SH-SY5Y (cell line): Measurements from ENCODE around the gene ZNF581.

ENCODE experiments used
- GATA2 ChIP-seq: IDR thresholded peaks from 2 replicates; pipeline ENCODE4 v1.6.1; 2011; ENCODE audit warnings: mild to moderate bottlenecking, low read depth, low read length
- GATA3 ChIP-seq: IDR thresholded peaks from 2 replicates; pipeline ENCODE4 v1.6.1; 2011; ENCODE audit warnings: low read depth, mild to moderate bottlenecking, low read length, moderate library complexity

DNA sequence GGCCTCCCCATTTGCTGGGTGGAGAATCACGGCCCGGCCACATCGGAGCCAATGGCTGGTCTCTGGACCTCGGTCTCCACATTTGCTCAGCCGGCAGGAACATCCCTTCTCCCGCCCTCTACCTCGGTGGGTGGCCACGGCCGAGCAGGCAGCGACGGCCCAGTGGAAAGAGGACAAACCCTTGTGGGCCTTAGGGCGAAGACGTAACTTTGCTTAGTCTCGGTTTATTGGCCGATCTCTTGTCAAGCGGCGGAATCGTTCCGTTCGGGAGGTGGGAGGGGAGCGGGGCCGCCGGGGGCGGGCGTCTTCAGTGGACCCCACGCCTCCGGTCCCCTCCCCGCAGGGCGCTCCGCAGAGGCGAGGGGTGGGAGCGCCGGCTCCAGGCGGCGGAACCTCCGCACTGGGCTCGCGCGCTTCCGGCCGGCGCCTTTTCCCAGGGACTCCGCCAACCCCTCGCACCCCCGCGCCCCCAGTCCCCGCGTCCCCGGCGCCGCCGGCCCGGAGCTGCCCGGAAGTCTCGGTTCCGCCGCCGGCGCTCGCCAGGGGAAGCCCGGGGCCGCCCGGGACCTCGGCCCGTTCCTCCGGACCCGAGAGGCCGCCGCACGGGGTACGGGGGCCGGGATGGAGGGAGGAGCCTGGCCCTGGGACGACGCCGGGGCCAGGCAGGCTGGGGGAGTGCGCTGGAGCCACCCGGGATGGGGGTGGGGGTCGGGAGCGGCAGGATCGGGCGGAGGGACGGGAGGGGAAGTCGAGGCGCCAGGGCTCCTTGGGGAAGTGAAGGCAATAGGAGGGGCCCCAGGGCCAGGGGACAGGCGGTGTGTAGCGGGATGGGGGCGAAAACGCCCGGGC is 2.6 kb upstream of the ZNF581 start, which contains the start of gene ZNF580:
- no peak for TF ChIP-seq GATA3
- no peak for TF ChIP-seq GATA2
